Eye (tissue), 1 donor: Measurements from ENCODE around the gene BAHCC1.
A peak's percentile ranks its signal among the peaks of the same experiment; 100 is the strongest.

Experiments used
- DNase-seq: peaks from one replicate; pipeline ENCODE4 v3.0.0-alpha.2; 2015

BAHCC1 gene

DNA sequence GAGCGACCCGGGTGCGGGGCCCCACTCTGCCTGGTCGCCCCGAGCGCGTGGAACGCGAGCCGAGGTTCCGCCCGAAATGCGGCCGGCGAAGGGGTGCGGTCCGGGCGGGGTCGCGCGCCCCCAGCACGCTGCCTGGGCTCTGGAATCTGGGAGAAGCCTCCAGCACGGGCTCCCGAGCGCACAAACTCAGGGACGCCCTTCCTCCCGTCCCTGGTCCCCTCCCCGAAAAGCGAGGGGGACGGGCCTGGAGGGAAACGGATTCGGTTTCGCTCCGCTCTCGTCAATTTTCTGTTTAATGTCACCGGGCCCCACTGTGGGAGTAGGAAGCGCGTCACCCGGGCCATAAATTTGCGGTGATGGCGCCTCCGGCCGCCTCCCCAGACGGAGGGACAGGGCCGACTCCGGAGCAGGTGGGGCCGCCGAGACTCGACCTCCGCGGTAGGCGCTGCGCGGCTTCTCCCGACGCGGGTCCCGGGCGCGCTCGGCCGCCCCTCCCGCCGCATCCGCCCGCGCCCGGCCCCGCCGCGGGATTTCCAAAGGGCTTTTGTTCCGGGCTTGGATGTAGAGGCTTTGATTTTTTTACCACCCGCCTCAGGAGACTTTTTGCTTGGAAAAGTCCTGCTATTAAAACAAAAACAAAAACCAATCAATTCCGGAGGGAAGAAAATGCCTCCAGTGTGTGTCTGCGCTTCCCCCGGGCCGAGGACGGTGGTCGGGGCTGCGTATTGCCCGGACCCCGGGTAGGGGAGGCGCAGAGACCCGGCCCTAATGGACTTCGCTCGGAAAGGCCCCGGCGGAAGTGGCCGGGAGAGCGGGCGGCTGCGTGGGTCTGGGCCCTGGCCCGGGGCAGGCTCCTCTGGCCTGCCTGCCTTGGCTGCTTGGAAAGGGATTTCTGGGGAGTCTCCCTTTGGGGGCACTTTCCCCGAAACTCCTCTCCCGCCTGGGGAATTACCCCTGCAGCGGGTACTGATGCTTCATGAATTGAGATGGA is 7.9 kb upstream of the BAHCC1 start:
- peak; percentile 86 for DNase-seq

DNA sequence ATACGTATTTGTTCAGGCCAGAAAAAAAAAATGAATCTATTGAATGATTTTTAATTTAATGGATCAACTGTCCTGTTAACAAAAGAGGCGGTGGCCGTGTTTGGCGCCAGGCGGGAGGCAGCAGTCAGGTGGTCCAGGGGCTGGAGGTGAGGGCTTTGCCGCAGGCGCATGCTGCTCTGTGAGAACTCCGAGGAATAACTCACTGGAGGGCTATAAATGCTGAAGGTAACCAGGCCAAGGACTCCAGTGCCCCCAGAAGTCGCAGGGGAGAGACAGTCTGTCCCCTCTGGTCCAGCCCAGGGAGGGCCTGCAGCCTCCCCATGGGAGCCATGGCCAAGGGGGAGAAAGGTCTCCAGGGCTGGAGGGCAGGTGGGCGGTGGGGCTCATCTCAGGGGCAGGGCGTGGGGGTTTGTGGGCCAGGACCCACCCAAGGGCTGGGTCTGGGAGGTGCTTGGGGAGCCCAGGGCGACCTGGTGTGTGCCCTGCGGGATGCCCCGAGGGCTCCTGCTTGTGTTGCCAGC is 7.1 kb upstream of the BAHCC1 start:
- DNase-seq, result peak; percentile 68

DNA sequence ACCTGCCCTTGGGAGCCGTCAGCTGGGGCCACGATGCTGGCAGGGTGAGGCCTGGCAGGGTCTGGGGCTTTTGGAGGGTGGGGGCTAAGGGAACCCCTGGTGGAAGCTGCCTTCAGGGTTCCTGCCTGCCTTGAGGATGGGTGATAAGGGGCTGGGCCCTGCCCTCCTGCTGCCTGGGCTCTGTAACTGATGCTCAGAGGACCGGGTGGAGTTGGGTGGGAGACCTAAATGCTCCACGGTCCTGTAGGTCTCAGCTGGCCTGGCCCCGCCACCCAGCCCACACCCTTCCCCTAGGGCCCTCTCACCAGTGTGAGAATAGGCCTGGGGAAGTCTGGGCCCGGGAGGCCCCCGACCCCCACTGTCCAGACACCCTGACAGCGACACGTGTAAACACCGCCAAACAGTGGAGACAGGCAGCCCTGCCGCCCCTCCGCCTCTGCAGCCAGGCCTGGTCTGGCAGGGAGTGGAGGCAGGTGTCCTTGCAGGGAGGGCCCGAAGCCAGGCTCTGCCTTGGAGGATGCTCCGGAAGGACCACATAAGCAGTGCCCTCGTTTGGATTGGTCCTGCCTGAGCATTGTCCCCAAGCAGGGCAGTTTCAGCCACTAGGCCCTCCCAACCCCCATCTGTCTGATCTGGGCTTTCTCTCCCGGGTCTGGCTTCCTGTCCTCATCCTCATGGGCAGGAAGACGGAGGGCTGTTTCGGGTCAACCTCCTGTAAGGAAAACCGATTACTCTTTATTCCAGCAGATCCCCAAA is 6.5 kb upstream of the BAHCC1 start:
- peak; percentile 84 for DNase-seq

DNA sequence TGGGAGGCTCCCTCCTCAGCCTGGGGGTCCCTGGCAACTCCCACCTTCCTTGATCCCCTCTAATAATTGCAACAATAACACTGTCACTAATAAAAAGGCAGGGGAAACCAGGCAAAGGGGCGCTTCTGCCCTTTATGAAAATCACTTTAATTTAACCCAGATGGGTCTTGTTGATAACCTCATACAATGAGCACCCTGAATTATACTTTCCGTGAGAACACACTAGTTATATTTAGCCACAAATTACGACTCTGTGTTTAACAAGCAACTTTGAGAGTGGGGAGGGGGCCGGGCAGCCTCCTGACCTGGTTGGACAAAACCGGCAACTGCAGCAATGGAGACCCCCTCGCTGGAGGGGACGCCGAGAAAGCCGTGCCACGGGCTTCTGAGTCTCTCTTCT is 5.7 kb upstream of the BAHCC1 start:
- no peak for DNase-seq

DNA sequence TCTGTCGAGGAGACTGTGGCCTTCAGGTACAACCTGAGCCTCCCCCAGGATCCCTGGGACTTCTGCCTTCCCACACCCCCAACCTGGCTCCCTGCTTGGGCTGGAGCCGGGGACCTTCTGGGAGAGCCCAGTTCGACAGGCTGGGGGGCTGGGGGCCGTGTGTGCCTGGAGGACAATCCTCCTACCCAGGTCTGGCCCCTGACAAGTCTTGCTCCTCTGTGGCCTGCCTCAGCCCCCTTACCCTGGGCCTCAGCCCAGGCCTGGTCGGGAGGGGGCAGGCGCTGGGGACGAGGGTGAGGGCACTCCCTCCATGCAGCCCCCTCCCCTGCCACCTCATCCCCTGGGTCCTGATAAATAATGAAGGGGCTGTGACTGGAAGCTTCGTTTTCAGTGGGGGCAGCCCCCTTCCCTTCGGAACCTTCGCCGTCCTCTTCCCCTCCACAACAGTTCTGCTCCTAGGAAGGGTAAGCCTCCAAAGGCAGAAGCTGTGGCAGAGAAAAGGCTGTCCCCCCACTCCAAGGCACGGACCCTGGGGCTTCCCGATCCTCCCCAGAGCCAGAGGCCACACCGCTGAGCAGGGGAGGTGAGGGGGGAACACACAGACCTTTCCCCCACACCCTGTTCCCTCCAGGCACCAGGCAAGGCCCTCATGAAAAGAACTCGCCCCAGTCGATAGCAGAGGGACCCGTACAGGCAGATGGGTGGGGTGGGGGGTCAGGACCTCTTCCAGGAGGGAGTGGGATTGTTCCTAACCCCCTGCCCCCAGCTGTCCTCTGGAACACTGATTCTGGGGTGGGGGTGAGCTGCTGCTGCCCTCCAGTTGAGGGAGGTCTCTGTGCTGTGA is 5.0 kb upstream of the BAHCC1 start:
- DNase-seq, result peak; percentile 85

DNA sequence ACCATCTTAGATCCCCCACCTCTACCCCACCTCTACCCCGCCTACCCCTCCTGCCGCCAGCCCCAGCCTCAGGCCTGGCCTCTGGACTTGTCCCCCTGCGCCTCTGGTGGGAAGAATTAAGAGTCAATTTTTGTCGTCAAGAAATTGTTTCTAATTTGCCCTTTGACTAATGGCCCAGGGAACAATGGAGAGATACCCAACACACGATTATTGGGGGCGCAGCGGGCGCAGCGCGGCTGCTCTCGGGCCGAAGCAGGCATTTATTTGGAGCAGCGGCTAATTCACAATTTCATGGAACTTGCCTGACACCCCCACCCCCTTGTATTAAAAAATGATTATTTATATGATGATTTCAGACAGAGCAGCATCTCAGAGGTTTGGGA is 4.4 kb upstream of the BAHCC1 start:
- peak; percentile 75 for DNase-seq

DNA sequence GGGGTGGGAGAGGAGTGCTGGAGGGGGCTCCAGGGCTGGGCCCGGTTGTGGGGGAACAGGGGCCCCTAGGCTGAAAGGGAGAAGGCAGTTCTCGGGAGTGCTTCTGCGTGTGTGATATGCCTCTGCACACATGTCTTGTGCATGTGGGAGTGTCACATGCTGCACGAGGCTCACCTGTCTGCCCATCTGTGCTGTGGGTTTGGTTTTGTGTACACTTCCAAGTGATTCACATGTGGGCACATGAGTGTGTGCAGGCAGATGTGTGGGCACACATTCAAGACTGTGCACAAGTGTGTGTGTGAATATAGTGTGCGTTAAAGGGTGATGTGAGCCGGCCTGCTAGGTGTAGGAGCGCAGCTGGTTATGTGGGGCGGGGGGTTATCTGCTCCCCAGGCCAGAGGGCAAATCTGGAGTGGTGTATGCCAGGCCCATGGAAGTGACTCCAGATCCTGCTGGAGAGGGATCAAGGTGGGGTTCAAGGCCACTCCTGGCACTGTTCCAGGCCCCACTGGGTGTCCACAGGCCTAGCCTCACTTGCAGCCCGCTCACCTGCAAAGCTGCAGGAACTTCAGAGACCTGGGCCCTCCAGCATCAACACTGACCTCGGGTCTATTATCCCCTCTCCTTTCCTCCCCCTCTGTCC is 3.8 kb upstream of the BAHCC1 start:
- DNase-seq, result peak; percentile 61

DNA sequence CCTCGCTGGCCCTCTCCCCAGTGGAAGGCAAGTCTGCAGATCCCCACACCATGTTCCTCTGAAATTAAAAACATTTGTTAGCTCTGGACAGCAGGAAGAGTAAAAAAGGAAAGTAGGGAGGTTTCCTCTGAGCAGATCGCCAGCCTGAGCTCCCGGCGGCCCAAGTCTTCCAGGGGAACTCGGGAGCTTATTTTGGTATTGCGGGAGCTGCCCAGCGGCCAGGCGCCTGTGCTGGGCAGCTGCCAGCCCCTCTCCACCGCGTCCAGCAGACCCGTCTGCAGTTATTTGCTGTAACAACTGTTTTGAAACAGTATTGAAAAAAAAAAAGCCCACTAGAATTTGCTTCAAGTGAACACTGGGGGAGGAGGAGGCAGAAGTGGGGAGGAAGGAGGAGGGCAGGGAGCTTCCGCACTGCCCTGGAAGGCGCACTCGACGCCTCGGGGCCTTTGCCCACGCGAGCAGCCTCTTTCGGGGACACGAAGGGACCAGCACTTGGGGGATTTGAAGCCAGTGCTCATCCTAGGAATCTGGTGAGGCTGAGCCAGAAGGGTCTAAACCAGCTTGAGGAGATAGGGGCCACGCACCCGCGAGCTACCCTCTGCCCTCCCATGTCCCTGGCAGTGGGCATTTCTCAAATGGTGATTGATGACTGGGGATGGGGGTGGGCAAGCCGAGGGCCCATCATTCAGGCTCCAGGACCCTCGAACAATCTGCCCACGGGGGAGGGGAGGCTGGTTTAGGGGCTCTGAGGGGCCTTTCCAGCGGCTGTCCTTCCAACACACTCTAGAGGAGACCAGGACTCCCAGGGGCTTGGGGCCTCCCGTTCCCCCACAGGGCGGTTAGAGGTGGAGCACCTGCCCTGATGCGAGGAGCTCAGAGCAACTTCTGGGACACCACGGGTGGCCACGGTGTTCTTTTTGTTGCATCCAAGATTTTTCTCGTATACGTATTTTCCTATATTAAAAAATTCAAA is 3.0 kb upstream of the BAHCC1 start:
- peak; percentile 78 for DNase-seq

DNA sequence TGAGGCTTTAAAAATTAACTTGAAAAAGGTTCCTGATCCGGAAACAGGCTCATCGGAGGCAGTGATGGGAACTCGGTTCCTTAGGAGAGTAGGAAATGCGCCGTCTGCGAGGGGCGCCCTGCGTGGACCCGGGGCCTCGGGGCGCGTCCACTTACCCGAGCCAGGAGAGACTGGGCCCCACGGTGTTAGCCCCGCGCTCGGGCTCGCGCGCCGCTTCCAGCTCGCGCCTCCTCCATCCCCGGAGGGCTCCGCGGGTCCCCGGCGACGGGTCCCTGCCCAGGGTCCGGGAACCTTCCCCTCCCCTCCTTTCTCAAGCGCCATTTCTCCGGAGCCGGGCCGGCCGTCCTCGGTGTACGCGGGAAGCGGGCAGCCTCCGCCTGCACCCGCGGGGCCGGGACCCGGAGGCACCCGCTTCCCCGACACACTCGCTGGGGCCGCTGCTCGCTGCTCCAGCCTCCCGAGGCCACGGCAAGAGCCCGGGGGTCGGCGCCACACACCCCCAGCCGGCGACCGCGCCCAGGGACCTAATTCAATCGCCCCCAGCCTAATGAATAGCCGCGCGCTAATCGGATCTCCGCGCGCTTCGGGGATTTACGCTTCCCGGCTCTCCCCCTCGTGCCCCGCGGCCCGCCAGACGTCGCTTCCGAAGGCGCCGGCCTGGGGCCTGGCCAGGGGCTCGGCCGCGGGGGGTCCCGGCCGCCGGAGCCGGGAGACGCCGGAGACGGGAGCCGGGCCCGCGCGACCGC is 2.2 kb upstream of the BAHCC1 start:
- DNase-seq, result peak; percentile 70

DNA sequence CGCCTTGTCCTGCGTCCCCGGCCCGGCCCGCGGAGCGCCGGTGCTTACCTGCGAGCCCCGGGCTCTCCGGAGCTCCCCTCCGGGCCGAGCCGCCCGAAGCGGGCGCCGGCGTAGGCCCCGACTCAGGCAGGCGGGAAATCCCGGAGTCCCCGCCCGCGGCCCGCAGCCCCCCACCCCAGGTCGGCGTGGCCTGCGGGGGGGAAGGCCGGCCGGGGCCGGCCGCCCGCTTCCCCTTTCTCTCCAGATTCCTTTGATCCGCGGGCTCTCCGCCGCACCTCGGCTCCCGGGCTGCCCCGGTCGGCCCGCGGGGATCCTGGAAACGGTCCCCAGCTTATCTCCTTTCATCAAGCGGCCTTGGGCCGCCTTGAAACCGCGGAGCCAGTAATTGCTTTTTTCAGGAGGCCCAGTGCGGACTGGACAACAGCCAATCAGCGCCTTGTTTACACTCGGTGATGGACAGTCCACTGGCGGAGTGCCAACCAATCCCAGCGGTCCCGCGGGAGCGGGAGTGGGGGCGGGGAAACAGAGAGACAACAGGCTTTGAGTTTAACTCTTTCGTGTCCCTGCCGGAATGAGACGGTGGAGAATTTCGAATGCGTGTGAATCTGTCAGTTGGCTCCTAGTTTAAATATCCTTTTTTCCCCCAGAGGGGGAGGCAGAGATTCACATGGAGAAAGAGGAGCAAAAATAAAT is 1.4 kb upstream of the BAHCC1 start:
- DNase-seq, result peak; percentile 100

DNA sequence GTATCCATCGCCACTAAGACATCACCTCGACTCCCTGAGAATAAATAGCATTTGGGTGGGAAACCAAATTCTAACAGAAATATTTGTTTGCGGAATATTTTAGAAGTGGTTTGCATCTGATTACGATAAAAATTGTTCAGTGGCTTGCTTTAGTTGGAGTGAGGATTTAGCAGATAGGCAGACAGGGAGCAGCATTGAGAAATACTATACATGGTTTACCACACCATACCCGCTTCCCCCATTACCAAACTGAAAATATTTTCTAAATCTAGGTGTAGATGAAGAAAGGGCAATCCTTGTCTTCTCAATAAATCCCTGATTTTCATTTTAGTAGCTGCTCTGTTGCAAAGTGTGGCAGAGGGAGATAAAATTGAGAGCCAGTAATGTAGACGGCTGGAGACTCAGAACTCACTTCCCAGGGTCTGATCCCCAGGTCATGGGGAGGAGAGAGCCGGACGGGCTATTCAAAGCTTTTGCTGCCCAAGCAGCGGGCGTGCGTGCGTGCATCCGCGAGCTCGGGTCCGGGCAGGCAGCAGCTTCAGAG is 808 bp upstream of the BAHCC1 start:
- DNase-seq, result no peak

DNA sequence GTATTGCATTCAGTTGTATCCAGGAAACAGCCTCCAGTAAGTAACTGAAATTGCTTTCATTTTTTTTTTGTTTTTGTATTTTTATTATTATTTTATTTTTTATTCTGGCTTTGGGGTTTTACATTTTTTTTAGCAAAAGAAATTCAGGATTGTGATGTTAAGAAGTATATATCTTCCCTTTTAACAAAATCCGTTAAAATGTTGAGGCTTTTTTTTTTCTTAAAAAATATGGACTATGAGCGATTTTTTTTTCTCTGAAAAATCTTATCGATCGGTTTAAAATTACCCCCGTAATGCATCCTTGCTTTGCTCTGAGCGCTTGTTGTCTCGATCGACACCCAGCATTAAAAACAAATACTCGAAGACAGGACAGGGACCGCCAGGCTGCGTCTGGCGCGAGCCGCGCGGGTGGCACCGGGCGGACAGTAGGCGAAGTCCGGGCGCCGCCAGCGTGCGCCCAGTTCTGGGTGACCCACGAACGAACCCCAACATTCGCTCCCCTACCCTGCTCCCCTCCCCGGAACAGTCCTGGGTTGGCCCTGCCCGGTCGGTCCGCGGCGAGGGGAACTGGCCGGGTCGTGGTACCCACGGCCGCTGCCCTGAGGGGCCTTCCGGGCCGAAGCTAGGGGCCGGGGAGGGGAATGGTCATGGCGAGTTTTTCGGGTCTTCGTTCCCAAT is 482 bp downstream of the BAHCC1 start:
- peak; percentile 72 for DNase-seq

DNA sequence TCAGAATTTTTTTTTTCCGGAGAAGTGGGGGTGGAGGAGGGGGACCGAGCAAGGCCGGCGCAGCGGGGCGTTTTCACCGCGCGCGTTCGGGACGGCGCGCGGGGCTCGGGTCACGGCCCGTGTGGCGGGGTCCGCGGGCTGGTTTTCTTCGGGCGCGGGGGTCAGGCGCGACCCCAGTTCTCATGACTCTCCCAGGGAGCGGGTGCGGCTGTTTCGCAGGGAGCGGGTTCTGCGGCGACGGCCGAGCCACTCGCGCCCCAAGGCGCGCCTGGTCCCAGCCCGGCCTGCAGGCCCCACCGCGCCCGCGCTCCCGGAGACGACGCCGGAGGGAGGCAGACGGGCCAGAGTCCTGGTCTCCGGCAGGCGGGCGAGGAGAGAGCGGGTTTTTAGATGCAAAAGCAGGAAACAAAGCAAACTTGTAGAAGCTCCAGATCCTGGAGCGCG is 1.0 kb downstream of the BAHCC1 start:
- no peak for DNase-seq

DNA sequence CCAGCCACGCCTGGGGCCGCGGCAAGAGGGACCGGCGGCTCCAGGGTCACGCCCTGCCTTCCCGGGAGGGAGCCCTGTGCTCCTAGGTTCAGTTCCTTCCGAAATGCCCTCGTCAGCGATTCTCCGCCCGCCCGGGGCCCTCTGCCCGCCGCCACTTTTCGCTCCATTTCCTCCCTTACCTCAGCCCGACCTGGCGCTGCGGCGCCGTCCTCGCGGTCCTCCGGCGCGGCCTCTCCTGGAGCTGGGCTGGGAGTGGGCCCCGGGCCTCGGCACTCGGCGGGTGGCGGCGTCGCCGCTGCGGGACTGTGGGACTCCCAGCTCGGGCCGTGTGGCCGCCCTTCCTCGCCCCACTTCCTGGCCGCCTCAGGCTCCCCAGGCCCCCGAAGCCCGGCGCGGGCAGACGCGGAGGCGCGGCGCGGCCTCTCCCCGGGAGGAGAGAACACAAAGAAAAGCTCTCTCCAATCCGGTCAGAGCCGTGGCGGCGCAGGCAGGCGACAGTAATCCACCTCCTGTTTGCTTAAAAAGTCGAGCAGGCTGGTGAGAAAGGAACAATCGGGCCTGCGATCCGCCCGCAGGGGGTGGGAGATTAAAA is 1.6 kb downstream of the BAHCC1 start:
- DNase-seq, result peak; percentile 86

DNA sequence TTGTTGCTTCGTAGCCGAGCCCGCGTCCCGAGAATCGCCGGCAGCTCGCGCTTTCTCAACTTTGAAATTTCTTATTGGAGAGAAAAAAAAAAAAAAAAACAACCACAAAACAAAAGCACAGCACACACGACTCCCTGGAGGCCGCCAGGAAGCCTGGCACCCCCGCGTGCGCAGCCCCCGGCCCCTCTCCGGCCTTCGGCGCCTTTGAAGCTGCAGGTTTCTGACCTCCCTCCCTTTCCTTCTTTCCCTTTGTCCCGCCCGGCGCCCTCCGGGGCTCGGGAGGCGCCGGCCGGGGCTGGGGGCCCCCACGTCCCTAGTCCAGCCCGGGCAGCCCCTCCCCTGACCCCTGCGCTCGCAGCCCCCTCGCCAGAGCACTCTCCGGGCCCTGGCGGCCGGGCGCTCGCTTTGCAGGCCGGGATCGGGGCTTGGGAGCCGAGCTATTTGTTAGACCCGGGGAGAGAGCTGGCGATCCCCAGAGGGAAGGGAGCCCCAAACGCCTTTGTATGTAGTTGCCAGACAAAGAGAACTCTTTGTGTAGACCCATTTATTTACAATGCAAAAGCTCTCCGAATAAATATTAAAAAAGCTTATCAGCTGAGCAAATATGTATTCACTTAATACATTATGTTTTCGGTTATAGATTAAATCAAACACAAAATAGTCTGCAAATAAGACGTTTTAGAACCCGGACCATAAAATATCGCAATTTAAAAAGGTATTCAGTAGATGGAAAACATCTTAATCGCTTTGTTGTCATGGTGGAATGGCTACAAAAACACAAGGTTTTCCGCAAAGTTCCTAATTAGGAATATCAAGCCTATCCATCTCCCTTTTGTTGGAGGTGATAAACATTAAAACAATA is 2.3 kb downstream of the BAHCC1 start:
- peak; percentile 89 for DNase-seq

DNA sequence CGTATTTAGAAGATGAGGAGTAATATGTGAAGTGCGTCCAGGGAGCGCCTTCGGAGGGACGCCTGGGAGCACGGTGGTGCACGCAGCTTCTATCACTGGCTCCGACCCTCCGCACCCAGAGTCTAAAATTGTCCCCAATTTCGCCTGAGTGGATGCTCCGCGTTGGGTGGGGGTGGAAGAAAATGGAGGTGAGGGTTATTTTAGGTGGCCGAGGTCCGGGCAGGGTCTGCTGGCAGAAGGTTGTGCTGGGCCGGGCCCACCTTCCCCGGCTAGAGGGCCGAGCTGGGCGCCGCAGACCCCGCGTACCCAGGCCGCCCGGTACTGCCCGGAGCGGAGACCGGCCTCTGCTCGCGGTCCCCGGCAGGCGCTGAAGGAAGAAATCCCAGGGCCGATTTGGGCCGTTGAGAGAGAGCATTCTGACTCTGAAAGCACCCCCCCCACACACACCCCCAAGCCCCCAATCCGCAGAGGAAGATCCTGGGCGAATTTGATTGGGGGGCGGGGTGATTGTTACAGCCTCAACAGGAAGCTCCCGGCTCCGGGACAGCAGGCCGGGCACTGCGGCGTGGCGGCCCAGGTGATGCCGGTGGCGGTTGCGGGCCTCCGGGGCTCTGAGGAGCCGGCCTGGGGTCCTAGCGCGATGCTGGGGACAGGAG is 3.0 kb downstream of the BAHCC1 start:
- DNase-seq, result peak; percentile 86
